Inflammatory macrophage treated with lipopolysaccharide for 4 hours (primary cell): ENCODE data around the gene LDLRAD4.

Source experiments
- DNase-seq: peaks from one replicate; pipeline ENCODE4 v3.0.0-alpha.2; 2020

LDLRAD4 gene

GRCh38 chr18:13394801-13395200 is 176.2 kb downstream of the LDLRAD4 start:
- DNase-seq, result no peak

- DNase-seq, result no peak
Observed at GRCh38 chr18:13395577-13395976, 177.0 kb downstream of the LDLRAD4 start.

- no peak for DNase-seq
Observed at GRCh38 chr18:13397504-13398163, 179.1 kb downstream of the LDLRAD4 start.

- DNase-seq, result no peak
Observed at GRCh38 chr18:13398631-13399030, 180.1 kb downstream of the LDLRAD4 start.

- DNase-seq, result no peak
Observed at GRCh38 chr18:13399511-13399910, 181.0 kb downstream of the LDLRAD4 start.

GRCh38 chr18:13400636-13401315 is 182.2 kb downstream of the LDLRAD4 start:
- no peak for DNase-seq

GRCh38 chr18:13401404-13401803 is 182.8 kb downstream of the LDLRAD4 start:
- DNase-seq, result no peak

- DNase-seq, result no peak
Observed at GRCh38 chr18:13401826-13402225, 183.3 kb downstream of the LDLRAD4 start.

- DNase-seq, result no peak
Observed at GRCh38 chr18:13403786-13404549, 185.4 kb downstream of the LDLRAD4 start.

- DNase-seq, result no peak
Observed at GRCh38 chr18:13405305-13406038, 186.9 kb downstream of the LDLRAD4 start.

- DNase-seq, result no peak
Observed at GRCh38 chr18:13406049-13406615, 187.6 kb downstream of the LDLRAD4 start.

- DNase-seq, result no peak
Observed at GRCh38 chr18:13406736-13407135, 188.2 kb downstream of the LDLRAD4 start.

- DNase-seq, result no peak
Observed at GRCh38 chr18:13407484-13407883, 188.9 kb downstream of the LDLRAD4 start.

GRCh38 chr18:13409026-13409425 is 190.5 kb downstream of the LDLRAD4 start:
- peak; percentile 50 for DNase-seq

- no peak for DNase-seq
Observed at GRCh38 chr18:13409997-13410396, 191.4 kb downstream of the LDLRAD4 start.

GRCh38 chr18:13410471-13410870 is 191.9 kb downstream of the LDLRAD4 start:
- DNase-seq, result no peak

- no peak for DNase-seq
Observed at GRCh38 chr18:13412017-13412416, 193.5 kb downstream of the LDLRAD4 start.

GRCh38 chr18:13412901-13413300 is 194.3 kb downstream of the LDLRAD4 start:
- DNase-seq, result no peak

GRCh38 chr18:13414102-13414501 is 195.5 kb downstream of the LDLRAD4 start:
- DNase-seq, result no peak

- DNase-seq, result no peak
Observed at GRCh38 chr18:13414521-13414920, 196.0 kb downstream of the LDLRAD4 start.

GRCh38 chr18:13415736-13416135 is 197.2 kb downstream of the LDLRAD4 start:
- DNase-seq, result no peak

- peak; percentile 86 for DNase-seq
Observed at GRCh38 chr18:13416208-13416607, 197.6 kb downstream of the LDLRAD4 start.

- no peak for DNase-seq
Observed at GRCh38 chr18:13416848-13417247, 198.3 kb downstream of the LDLRAD4 start.
